Measurements from ENCODE around the gene RNF220.

GRCh38 chr1:44613941-44614340, 208.9 kb downstream of the RNF220 start:
- TF ChIP-seq CTCF (IDR thresholded peaks at IDR 0.05) (no peak), POLR2A (IDR thresholded peaks at IDR 0.05) (no peak)

Data from heart left ventricle (tissue), 13 donors.